ENCODE results near the gene UBE2S.
"Not testable (repeated sequence)": the region's sequence is repeated elsewhere in the genome, so short reads cannot be mapped to it uniquely, and the experiment has no call there.

The UBE2S gene

DNA sequence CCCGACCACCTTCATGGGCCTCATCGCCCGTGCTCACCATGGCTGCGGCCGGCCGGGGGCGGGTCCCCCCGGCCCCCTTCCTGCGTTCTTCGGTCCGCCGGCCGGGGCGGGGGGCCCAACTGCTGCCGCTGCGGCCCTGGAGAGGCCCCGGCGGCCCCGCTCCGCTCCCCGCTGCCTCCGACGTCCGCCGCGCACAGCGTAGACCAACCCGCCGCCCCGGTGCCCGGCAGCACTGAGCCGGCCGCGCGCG, at the start of gene UBE2S:
Gene UBE2S (minus strand): TSS at position 239 of the 250 bp plus-strand sequence. CDS start 199 bp downstream, at position 40.
- not testable (repeated sequence) for DNase-seq

DNA sequence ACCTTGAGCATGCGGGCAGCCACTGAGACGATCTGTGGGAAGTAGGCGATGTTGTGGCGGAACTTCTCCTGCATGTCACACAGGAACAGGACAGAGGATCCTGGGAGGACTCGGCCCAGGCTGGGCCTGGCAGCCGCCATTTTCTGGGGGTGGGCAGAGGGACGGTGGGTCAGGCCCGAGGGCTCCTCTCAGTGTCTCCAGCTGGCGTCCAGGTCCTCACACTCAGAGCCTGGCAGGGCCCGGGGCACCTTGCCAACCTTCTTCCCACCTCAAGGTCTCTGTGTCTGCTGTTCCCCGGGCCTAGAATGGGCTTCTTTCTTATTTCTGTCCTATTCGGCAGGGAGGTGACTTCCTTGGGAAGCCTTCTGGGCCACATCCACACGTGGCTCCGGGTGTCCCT, 48.8 kb upstream of the UBE2S start:
- no peak for DNase-seq

DNA sequence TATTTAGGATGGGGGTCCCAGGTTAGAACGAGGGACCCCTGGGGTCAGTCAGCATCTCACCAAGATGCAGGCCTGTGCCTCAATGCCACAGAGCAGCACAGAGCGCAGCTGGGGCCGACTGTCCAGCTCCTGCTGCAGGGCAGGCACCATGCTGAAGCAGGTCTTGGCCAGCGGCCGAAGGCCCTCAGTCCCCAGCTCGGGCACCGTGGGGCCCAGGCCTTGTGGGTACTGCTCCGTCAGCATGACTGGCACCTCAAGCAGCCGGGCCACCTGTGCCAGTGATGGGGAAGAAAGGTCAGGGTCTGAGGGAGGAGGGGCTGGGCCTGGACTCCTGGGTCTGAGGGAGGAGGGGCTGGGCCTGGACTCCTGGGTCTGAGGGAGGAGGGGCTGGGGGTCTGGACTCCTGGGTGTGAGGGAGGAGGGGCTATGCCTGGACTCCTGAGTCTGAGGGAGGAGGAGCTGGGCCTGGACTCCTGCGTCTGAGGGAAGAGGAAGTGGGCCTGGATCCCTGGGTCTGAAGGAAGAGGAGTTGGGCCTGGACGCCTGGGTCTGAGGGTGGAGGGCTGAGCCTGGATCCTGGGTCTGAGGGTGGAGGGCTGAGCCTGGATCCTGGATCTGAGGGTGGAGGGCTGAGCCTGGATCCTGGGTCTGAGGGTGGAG, 48.1 kb upstream of the UBE2S start:
- no peak for DNase-seq

DNA sequence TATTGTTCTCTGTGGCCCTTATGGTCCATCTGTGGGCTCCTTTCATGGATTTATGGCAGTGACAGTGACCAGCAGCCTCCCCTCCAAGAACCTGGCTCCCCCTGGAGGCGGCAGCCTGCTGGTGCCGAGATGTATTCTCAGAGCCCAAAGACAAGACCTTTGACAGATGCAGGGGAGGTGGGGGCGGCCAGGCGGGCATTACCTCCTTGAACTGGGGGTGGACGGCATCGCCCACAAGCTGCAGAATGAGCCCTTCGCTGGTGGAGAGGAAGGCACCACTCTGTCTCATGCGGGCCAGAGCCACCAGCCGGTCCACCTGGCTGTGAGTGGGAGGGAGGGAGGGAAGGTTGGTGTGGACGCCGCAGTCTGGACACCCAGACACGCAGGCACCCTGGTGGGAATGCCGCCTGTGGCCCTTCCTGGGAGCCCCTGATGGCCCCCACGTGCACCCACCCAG, 47.2 kb upstream of the UBE2S start:
- DNase-seq = no peak

DNA sequence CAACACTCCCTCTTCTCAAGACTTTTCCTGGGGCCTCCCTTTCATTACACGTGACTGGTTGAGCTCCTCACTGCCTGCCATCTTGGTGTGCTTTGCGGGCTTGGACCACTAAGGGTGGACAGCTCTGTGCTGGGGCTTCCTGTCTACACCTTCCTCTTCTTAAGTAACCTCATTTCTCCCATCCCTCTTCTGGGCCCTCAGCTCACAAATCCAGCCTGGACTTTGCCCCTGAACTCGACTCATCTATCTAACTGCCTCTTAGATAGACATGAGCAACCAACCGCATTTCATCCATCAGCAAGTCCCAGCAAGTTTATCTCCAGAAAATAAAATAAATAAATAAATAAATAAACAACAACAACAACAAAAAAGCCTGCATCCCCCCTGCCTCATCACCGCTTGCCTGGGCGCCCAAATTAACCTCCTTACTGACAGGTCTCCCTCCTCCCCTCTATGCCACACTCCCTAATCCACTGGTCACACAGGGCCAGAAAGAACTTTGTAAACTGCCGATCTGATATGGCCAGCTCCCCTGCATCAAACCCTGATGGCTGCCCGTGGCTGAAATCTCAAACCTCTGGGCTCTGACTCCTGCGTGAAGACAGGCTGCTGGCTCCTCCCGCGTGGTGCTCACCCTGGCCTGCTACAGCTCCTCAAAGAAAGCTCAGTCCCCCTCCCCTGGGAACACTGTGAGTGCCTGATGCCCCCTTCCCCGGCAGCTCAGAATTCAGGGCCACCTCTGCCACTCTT, 46.1 kb upstream of the UBE2S start:
- no peak for DNase-seq

DNA sequence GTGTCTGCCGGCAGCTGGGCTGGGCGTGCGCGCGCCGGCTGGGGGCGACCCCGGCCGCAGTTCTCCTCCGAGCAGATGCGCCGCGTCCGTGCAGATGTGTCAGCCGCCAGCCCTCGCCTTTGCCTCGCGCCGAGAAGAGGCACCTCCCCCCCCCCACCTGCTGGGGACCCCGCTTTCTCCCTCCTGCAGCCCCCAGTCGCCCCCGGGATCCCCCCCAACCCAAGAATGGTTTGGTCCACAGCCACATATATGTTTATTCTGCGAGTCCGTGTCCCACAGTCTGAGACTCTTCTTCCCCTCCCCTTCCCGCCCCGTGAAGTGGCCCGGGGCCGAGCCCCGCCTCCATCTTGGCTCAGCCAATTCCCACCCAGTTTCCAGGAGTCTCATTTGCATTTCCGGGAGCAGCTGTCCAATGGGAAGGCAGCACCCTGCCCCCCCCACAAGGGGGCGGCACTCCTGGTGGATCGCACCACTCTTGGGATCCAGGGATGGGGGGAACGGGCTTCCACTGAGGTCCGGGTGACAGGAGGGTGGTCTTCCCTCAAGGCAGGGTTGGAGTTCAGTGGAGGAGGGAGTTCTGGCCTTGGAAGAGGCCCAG, 45.3 kb upstream of the UBE2S start:
- peak; percentile 83 for DNase-seq

DNA sequence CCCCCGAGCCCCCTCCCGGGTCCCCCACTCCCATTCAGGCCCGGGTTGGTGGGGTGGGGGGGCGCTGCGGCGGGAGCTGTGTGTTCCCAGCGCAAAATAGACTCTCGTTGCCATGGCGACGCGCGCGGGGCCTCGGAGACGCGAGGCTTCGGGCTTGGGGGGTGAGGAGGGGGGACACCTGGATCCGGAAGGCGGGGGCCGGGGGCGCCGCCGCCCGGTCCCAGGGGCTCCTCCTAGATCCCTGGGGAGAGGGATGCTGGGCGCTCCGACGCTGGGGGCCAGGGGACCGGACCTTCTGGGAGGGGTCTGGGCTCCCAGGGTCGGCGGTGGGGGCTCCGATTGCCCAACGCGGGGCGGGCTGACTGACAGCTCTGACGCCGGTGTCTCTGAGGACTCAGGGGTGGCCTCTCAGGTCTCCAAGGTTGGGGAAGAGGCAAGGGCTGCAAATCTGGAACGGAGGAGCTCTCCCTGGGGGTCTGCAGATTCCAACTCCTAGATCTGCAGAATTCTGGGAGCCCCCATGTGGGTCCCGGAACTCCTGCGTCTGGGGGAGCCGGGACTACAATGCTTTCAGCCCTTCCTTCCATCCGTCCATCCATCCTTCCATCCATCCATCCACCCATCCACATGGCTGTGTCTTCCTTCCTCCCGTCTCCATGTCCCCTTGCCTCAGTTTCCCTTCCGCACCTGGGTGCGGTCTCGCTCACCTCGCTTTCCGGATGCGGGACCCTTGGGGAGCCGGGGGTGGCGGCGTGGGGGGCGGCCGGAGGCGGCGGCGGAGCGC, 44.6 kb upstream of the UBE2S start:
- DNase-seq = no peak

DNA sequence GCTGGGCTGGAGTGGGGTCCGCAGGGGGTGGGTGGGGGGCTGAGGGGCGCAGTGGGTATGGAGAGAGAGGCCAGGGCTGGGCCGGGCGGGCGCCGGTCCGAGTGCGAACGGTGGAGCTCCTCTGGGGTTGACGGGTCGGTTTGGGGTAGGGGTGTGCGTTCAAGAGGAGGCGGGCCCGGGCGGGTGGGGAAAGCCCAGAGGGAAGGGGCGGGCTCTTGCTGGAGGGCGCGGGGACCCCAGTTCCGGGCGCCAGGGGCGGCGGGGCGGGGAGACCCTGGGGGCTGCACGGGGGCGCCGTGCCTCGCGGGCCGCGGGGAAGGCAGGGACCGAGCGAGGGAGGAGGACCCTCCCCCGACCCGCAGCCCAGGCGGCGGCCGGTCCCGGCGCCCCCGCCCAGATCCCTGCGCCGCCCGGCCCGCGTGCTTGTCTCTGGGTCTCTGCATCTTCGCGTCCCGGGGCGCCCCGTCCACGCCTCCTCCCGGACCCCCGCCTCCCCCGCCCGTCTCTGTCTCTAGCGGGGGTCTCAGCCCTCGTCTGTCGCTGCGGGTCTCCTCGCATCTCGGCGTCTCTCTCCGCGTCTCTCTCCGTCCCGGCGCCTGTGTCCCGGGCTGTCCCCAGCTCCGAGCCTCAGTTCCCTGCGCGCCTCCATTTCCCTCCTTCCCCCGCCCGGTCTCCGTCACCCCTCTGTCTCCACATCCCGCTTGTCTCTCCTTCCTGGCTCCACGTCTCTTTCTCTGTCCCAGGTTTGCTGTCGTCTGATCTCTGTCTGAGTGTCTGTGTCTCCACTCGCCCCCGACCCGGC, 43.8 kb upstream of the UBE2S start:
- DNase-seq = no peak

DNA sequence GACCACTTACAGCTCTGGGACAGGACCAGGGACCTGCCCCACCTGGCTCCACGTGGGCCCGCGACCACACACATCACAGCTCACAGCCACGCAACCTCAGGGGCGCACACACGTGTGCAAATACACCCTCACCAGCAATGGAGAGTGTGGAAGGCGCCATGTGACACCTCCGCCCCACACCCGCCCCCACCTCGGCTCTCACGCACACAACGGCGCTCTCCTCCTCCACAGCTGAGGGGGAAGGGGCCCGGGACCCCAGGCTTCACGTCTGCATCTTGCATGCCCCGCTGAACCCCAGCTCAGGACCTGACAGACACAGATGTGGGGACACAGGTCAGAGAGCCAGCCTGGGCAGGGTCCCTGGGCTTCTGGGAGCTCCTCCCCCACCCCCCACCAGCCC, 41.9 kb upstream of the UBE2S start:
- no peak for DNase-seq

DNA sequence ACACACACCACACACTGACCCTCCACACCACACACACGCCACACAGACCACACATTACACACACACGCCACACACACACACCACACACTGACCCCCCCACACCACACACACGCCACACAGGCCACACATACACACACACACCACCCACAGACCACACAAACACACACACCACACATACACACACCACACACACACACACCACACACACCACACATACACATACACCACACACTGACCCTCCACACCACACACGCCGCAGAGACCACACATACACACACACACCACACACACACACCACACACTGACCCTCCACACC, 40.5 kb upstream of the UBE2S start:
- not testable (repeated sequence) for DNase-seq

DNA sequence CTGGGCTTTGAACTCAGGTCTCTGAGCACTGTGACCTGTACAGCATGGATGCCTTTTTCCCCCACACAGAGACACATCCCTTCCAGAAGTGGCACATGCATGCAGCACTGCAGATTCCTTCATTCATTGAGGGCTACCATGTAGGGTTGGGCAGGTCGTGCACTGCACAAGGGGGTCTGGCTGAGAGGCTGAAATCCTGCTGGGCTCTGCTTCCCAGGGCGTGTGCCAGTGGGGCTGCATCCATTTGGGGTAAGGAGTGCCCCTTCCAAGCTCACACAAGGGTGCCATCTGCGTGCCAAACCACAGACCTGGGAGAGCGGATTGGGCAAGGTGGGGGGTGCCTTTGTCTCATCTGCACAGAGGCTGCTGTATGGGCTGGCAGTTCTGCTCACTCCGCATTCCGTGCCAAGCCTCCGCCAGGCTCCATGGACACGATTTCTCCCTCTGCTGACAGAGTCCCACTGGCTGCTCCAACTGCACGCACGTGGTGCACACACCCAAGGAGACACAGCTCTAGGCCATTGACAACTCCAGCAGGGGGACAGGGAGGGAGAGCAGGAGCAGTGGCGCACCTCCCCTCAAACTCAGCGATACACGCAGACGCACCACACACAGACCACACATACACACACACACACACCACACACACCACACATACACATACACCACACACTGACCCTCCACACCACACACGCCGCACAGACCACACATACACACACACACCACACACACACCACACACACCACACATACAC, 40.0 kb upstream of the UBE2S start:
- DNase-seq = peak; percentile 67

DNA sequence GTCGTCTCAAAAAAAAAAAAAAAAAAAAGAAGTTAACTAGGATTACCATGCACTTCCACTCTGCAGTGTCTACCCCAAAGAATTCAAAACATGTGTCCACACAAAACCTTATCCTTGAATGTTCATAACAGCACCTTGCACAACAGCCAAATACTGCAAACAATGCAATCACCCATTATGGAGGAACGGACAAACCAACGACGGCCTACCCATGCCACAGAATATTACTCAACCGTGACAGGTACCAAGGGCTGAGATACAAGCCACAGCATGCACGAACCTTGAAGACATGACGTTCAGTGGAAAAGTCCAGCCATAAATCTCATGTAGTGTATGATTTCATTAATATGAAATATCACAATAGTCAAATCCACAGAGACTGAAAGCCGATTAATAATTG, 38.5 kb upstream of the UBE2S start:
- DNase-seq = no peak

DNA sequence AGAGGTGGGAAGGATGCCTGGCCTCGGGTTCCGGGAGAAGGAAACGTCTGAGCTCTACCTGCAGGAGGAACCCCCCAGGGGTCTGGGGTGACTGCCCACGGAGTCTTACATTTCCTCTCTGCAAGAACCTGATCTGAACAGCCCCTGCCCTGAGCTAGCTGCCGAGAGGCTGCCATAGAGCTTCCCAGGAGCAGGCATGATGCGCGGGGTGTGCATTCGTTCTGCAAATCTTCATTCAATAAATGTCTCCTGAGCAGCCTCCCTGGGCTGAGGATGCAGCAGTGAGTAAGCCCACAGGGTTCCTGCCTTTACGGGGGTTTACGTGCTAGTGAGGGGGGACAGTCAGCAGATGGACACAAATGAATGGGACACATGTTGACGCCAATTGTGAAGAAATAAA, 37.1 kb upstream of the UBE2S start:
- no peak for DNase-seq

DNA sequence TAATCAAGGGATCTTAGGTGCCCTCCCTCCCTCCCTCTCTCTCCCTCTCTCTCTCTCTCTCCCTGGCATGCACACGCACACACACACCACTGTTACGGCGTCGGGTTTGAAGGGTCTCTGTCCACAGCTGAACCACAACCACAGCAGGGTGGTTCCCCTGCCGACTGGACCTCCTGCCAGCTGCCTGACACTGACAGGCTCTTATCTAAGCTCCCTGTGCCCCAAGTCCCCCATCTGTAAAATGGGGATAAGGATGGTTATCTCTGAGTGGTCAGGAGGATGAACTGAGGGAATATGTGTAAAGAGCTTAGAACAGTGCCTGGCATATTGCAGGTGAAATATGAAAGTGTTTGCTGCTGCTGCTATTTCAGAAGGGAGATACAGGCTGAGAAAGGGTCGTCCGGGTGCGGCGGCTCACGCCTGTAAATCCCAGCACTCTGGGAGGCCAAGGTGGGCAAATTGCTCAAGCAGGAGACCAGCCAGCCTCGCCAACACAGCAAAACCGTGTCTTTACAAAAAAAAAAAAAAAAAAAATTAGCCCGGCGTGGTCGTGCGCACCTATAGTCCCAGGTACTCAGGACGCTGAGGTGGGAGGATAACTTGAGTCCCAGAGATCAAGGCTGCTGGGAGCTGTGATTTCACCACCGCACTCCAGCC, 36.4 kb upstream of the UBE2S start:
- DNase-seq = no peak

DNA sequence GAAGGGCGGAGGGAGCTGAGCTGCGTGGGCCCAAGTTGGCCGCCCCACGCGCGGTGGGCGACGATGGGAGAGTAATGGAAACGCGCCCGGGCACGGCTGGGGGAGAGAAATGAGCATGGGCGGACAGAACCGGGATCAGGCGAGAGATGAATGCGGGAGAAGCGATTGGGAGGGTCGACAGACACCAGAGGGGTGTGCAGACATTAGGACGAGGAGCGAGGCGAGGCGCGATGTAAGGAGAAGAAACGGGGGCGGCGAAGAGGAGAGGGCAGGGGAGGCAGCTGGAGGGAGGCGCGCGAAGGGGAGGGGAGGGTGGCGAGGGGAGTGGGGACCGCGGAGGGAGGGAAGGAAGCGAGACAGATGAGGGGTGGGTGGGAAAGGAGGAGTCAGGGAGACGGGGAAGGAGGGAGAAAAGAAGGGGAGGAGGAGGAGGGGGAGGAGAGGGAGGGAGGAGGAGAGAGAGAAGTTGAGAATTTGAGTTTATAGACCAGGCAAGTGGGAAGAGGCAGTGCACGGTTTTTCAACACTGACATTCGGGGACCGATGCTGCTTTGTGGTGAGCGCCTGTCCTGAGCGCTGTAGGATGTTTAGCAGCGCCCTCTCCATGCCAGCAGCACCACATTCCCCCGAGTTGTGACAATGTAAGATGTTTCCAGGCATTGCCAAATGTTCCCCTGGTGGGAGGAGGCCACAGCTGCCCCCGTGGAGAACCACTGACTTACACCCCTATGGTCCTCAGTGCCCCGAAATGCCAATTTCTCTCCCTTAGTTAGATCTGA, 35.6 kb upstream of the UBE2S start, which contains the start of gene SHISA7:
Gene SHISA7 (minus strand): TSS at position 256 of the 779 bp plus-strand sequence. CDS start 437 bp downstream, outside the sequence.
- DNase-seq = peak; percentile 41

DNA sequence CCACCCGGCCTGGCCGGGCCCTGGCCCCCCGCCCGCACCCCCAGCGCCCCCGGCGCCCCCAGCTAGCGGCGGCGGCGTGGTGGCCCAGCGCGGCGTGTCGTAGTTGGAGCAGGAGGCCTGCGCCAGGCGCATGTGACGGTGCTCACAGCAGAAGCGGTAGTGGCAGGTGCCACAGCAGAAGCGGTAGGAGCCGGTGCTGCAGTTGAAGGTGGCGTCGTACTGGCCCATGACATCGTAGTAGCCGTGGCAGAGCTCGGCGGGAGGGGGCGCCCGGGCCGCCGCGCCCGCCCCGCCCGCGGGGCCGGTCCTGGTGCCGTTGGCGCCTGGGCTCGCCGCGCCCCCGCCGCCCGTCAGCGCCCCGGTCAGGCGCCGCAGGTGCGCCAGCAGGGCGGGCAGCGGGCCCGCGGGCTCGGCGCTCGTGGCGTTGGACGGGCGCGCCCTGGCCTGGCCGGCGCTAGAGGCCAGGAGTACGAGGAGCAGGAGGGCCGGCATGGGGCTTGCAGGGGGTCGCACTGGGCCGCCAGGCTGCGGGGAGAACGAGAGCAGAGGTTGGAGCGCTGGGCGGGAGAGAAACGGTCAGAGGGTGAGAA, 34.9 kb upstream of the UBE2S start:
- DNase-seq = peak; percentile 26

DNA sequence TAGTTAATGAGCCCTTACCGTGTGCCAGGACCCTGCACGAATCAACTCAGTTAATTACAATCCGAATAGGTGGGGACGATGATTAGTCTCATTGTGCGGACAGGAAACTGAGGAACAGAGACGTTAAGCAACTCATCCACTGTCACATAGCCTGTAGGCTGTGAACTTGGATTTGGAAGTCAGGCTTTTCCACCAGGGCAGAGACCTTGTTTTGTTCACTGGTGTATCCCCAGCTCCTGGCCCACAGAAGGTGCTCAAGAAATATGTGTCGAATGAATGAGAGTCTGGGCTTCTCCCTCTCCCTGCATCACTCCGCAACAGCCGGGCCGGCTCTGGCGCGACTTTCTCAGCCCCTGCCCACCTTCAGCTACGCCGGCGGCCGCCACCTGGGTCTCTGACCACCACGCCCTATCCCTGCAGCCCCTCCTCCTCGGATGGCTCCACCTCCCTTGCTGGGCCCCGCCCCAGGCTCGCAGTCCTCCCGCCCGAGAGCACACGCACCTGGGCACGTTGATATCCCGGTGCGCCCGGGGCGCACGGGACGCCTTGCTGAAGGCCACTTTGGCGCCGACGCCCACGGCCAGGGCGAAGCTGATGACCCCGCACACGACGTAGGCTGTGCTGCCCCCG, 34.2 kb upstream of the UBE2S start:
- DNase-seq = peak; percentile 52

DNA sequence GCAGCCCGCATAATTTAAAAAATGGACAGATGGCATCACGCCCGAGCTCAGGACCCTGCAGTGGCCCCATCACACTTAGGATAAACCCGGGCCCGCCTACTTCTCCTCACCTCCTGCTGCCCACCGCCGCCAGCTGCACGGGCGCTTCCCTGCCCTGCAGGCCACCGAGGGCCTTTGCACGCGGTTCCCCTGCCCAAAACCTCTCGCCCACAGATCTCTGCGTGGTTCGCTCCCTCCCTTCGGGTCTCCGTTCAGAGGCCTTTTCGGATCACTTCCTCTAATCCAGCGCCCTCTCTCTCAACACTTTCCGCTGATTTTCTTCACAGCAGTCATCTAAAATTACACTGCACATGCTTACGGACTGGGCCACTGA, 33.7 kb upstream of the UBE2S start:
- DNase-seq = no peak

DNA sequence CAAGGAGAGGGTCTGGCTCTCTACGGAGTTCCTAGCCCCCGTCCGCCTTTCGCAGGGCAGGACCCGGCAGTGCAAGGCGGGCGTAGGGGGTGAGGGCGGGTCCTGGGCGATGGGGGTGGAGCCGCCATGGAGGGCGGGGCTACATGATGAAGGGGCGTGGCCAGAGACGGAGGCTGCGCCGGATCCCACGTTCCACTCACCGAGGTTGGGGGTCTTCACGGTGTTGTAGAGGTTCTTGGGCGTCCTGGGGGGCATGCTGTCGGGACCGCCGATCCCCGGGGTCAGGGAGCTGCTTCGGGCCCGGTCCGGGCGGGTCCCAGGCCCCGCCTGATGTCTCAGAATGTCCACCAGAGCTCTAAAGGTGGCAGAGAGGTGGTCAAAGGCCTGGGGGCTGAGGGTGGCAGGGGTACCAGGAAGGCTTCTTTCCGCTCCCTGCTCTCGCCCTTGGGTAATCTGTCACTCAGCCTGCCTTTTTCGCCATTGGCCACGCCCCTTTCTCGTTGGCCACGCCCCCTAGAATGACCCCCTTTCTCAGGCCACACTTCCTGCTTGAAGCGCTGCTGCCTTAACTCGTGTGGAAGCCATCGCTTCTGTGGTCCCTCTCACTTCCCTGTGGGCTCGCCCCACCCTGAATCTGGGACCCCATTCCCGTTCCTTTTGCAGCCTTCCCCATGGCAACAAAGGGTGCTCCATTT, 33.0 kb upstream of the UBE2S start:
- DNase-seq = no peak

All from NCI-H2171 (cell line).